ENCODE data around the gene PSG7. TPM values are rescaled to one million over a fixed set of nuclear protein-coding genes. Genes with fewer than 3 reads are reported as not detected.
A peak's percentile ranks its signal among the peaks of the same experiment; 100 is the strongest.
"Not testable (repeated sequence)": the region's sequence is repeated elsewhere in the genome, so short reads cannot be mapped to it uniquely, and the experiment has no call there.

PSG7 gene
- total RNA-seq, 2 experiments from 2014 or later = not detected

DNA sequence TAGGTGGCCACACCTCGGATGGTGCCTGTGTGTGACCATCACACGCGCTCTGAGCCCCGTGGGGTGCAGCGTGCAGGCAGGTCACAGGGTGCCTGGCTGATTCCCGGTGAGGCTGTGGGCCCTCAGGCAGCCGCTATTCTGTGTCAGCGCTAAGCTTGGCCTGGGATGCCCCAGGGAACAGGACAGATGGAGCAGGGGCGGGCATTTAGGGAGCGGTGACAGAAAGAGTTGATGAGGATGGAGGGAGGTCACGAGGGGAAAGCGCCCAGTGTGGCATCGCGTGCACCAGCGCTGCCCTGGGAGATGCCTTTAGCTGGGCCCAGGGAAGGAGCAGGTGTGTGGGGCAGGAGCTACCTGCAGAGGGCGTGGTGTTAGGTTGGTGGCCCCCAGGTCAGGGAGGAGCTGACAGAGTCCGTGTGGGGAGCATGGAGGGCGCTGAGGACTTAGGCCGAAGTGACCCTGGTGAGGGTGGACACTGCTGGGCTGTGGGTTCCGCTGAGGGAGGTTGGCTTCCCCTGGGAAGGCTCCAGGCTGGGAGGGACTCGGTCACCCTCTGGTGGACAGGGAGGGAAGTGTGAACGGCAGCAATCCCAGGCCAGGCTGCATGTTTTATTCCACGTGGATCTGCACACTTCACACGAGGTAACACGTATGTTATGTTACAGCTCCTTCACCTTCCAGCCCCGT lies 17.8 kb downstream of the PSG7 start:
- BruUV-seq (replicated peaks); CTCF ChIA-PET (ENCODE audit: unreplicated experiment); H3K4me3 ChIP-seq (ENCODE audit: low read depth, low read length, poor library complexity, severe bottlenecking); intact Hi-C loops (cut with micrococcal nuclease; ENCODE audit: unreplicated experiment); H3K4me2 ChIP-seq (ENCODE audit: low read length); H3K4me1 ChIP-seq (ENCODE audit: insufficient read depth, low read length, poor library complexity, severe bottlenecking); H4K20me1 ChIP-seq (ENCODE audit: insufficient read depth, low read length); H2AFZ ChIP-seq (ENCODE audit: low read length); H3K79me2 ChIP-seq (ENCODE audit: insufficient read depth, low read depth, low read length); DNase-seq (ENCODE audit: low spot score); H3K27ac ChIP-seq (ENCODE audit: low read depth, low read length, poor library complexity, severe bottlenecking); H3K9me3 ChIP-seq (ENCODE audit: low read length); POLR2A ChIA-PET; H3K9me2 ChIP-seq (ENCODE audit: insufficient read depth, low read length); H3K36me3 ChIP-seq (ENCODE audit: insufficient read depth, low read length): not testable (repeated sequence)
- TF ChIP-seq, protein P1, sequence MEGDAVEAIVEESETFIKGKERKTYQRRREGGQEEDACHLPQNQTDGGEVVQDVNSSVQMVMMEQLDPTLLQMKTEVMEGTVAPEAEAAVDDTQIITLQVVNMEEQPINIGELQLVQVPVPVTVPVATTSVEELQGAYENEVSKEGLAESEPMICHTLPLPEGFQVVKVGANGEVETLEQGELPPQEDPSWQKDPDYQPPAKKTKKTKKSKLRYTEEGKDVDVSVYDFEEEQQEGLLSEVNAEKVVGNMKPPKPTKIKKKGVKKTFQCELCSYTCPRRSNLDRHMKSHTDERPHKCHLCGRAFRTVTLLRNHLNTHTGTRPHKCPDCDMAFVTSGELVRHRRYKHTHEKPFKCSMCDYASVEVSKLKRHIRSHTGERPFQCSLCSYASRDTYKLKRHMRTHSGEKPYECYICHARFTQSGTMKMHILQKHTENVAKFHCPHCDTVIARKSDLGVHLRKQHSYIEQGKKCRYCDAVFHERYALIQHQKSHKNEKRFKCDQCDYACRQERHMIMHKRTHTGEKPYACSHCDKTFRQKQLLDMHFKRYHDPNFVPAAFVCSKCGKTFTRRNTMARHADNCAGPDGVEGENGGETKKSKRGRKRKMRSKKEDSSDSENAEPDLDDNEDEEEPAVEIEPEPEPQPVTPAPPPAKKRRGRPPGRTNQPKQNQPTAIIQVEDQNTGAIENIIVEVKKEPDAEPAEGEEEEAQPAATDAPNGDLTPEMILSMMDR (conservative IDR thresholded peaks at IDR 0.05; ENCODE audit: low read length) = peak; percentile 70

DNA sequence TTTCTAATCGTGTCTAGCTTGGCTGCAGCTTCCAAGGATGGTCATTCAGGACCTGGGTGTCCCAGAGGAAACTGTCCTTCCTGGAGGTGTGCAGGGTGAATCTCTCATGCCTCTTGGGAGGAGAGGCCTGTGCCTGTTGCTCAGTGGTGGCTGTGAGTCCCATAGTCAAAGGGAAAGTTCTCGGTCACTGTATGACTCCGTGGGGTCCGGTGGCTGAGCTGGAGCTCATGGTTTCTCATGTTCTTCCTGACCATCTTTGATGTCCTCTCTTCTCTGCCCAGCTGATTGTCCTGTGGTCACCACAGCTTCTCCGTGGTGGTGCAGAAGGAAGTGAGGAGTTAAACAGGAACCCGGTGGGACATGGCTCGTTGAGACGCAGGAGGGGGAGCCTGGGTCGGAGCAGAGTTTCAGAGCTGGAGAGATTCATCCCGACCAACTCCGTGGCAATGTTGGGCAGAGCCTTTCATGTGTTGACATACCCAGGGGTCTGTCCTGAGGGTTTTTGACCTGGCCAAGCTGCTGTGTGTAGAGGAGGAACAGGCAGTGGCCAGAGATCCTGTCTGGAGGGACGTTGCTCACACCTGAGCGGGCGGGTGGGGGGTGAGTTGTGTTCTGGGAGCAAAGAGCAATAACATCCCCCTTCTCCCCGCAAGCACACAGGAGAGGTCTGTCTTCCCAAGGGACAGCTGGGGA lies 18.5 kb downstream of the PSG7 start:
- H3K4me1 ChIP-seq (ENCODE audit: insufficient read depth, low read length, poor library complexity, severe bottlenecking); H3K27ac ChIP-seq (ENCODE audit: low read depth, low read length, poor library complexity, severe bottlenecking); H3K36me3 ChIP-seq (ENCODE audit: insufficient read depth, low read length); CTCF ChIA-PET (ENCODE audit: unreplicated experiment); H3K79me2 ChIP-seq (ENCODE audit: insufficient read depth, low read depth, low read length); POLR2A ChIA-PET; DNase-seq (ENCODE audit: low spot score); H2AFZ ChIP-seq (ENCODE audit: low read length); H3K4me2 ChIP-seq (ENCODE audit: low read length); BruUV-seq (replicated peaks); H3K4me3 ChIP-seq (ENCODE audit: low read depth, low read length, poor library complexity, severe bottlenecking); H4K20me1 ChIP-seq (ENCODE audit: insufficient read depth, low read length); H3K9me2 ChIP-seq (ENCODE audit: insufficient read depth, low read length); H3K9me3 ChIP-seq (ENCODE audit: low read length); intact Hi-C loops (cut with micrococcal nuclease; ENCODE audit: unreplicated experiment): not testable (repeated sequence)

DNA sequence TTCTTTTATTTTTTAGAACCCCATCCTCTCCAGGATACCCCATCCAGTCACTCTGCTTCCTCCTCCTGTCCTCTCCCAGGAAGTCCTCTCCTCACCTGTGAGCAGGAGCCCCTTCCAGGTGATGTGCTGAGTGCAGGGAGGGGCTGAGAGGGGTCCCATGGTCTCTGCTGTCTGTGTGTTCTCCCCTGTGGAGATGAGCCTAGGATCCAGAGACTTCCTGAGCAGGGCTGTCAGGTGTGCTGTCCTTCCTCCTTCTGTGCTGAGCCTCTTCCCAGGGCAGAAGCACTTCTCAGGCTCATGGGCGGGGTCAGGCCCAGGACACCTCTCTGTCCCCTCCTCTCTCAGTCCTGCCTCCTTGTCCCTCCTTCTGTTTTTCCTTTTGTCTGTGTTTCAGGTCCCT lies 19.4 kb downstream of the PSG7 start, which contains the start of gene PSG6:
Gene PSG6 (minus strand): TSS at position 261 of the 400 bp plus-strand sequence. CDS start 102 bp downstream, at position 159.
- H3K79me2 ChIP-seq (ENCODE audit: insufficient read depth, low read depth, low read length); CTCF ChIA-PET (ENCODE audit: unreplicated experiment); H3K27ac ChIP-seq (ENCODE audit: low read depth, low read length, poor library complexity, severe bottlenecking); H3K9me3 ChIP-seq (ENCODE audit: low read length); BruUV-seq (replicated peaks); POLR2A ChIA-PET; H4K20me1 ChIP-seq (ENCODE audit: insufficient read depth, low read length); H2AFZ ChIP-seq (ENCODE audit: low read length); intact Hi-C loops (cut with micrococcal nuclease; ENCODE audit: unreplicated experiment); H3K4me2 ChIP-seq (ENCODE audit: low read length); H3K4me3 ChIP-seq (ENCODE audit: low read depth, low read length, poor library complexity, severe bottlenecking); H3K9me2 ChIP-seq (ENCODE audit: insufficient read depth, low read length); H3K36me3 ChIP-seq (ENCODE audit: insufficient read depth, low read length); DNase-seq (ENCODE audit: low spot score); H3K4me1 ChIP-seq (ENCODE audit: insufficient read depth, low read length, poor library complexity, severe bottlenecking): not testable (repeated sequence)

- H4K20me1 ChIP-seq (ENCODE audit: insufficient read depth, low read length); H3K27ac ChIP-seq (ENCODE audit: low read depth, low read length, poor library complexity, severe bottlenecking); intact Hi-C loops (cut with micrococcal nuclease; ENCODE audit: unreplicated experiment); H2AFZ ChIP-seq (ENCODE audit: low read length); H3K36me3 ChIP-seq (ENCODE audit: insufficient read depth, low read length); H3K9me2 ChIP-seq (ENCODE audit: insufficient read depth, low read length); CTCF ChIA-PET (ENCODE audit: unreplicated experiment); H3K79me2 ChIP-seq (ENCODE audit: insufficient read depth, low read depth, low read length); H3K4me1 ChIP-seq (ENCODE audit: insufficient read depth, low read length, poor library complexity, severe bottlenecking); H3K9me3 ChIP-seq (ENCODE audit: low read length); DNase-seq (ENCODE audit: low spot score); H3K4me3 ChIP-seq (ENCODE audit: low read depth, low read length, poor library complexity, severe bottlenecking); H3K4me2 ChIP-seq (ENCODE audit: low read length); POLR2A ChIA-PET; BruUV-seq (replicated peaks): not testable (repeated sequence)
Observed at GRCh38 chr19:42916931-42917330, 20.1 kb downstream of the PSG7 start.

- BruUV-seq (replicated peaks); H3K9me3 ChIP-seq (ENCODE audit: low read length); CTCF ChIA-PET (ENCODE audit: unreplicated experiment); H3K4me1 ChIP-seq (ENCODE audit: insufficient read depth, low read length, poor library complexity, severe bottlenecking); intact Hi-C loops (cut with micrococcal nuclease; ENCODE audit: unreplicated experiment); H3K79me2 ChIP-seq (ENCODE audit: insufficient read depth, low read depth, low read length); POLR2A ChIA-PET; H3K36me3 ChIP-seq (ENCODE audit: insufficient read depth, low read length); H3K9me2 ChIP-seq (ENCODE audit: insufficient read depth, low read length); H3K4me3 ChIP-seq (ENCODE audit: low read depth, low read length, poor library complexity, severe bottlenecking); H2AFZ ChIP-seq (ENCODE audit: low read length); DNase-seq (ENCODE audit: low spot score); H4K20me1 ChIP-seq (ENCODE audit: insufficient read depth, low read length); H3K4me2 ChIP-seq (ENCODE audit: low read length); H3K27ac ChIP-seq (ENCODE audit: low read depth, low read length, poor library complexity, severe bottlenecking): not testable (repeated sequence)
Observed at GRCh38 chr19:42913516-42913915, 23.5 kb downstream of the PSG7 start.

GRCh38 chr19:42912941-42913340 lies 24.1 kb downstream of the PSG7 start:
- H4K20me1 ChIP-seq (ENCODE audit: insufficient read depth, low read length); DNase-seq (ENCODE audit: low spot score); POLR2A ChIA-PET; H3K4me3 ChIP-seq (ENCODE audit: low read depth, low read length, poor library complexity, severe bottlenecking); H3K36me3 ChIP-seq (ENCODE audit: insufficient read depth, low read length); BruUV-seq (replicated peaks); H3K9me2 ChIP-seq (ENCODE audit: insufficient read depth, low read length); H3K4me2 ChIP-seq (ENCODE audit: low read length); CTCF ChIA-PET (ENCODE audit: unreplicated experiment); H2AFZ ChIP-seq (ENCODE audit: low read length); intact Hi-C loops (cut with micrococcal nuclease; ENCODE audit: unreplicated experiment); H3K27ac ChIP-seq (ENCODE audit: low read depth, low read length, poor library complexity, severe bottlenecking); H3K79me2 ChIP-seq (ENCODE audit: insufficient read depth, low read depth, low read length); H3K4me1 ChIP-seq (ENCODE audit: insufficient read depth, low read length, poor library complexity, severe bottlenecking); H3K9me3 ChIP-seq (ENCODE audit: low read length): not testable (repeated sequence)
